ENCODE data around the gene BABAM2.

GRCh38 chr2:28291811-28292440 is 401.4 kb downstream of the BABAM2 start:
- TF ChIP-seq, protein P1, sequence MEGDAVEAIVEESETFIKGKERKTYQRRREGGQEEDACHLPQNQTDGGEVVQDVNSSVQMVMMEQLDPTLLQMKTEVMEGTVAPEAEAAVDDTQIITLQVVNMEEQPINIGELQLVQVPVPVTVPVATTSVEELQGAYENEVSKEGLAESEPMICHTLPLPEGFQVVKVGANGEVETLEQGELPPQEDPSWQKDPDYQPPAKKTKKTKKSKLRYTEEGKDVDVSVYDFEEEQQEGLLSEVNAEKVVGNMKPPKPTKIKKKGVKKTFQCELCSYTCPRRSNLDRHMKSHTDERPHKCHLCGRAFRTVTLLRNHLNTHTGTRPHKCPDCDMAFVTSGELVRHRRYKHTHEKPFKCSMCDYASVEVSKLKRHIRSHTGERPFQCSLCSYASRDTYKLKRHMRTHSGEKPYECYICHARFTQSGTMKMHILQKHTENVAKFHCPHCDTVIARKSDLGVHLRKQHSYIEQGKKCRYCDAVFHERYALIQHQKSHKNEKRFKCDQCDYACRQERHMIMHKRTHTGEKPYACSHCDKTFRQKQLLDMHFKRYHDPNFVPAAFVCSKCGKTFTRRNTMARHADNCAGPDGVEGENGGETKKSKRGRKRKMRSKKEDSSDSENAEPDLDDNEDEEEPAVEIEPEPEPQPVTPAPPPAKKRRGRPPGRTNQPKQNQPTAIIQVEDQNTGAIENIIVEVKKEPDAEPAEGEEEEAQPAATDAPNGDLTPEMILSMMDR (IDR thresholded peaks at IDR 0.05), result no peak
- TF ChIP-seq POLR2A (IDR thresholded peaks at IDR 0.05) (no peak), POLR2AphosphoS5 (IDR thresholded peaks at IDR 0.05) (no peak)
